Measurements from ENCODE around the gene SYNE1. TPM values are rescaled to one million over a fixed set of nuclear protein-coding genes. Genes with fewer than 3 reads are reported as not detected.

Gene SYNE1
- total RNA-seq, 6 experiments from 2014 or later, result 60.0 to 69.0 (median 66.9) TPM

- no peak for DNase-seq
- no peaks in the 10 kb centered on the region for H3K9me3 Mint-ChIP-seq
- H3K36me3 Mint-ChIP-seq (ENCODE audit: low read depth), result peaks cover 39% of the 10 kb centered on the region
- peaks cover 55% of the 10 kb centered on the region for H3K4me1 Mint-ChIP-seq (ENCODE audit: low read depth)
- H3K27ac Mint-ChIP-seq, result no peak overlapping the region; the same call in 1 of the 2 replicates
- H3K27me3 Mint-ChIP-seq (ENCODE audit: insufficient read depth), result no peaks in the 10 kb centered on the region
- TF ChIP-seq CTCF (IDR thresholded peaks at IDR 0.05), result no peak
- no peak overlapping the region for H3K4me3 Mint-ChIP-seq
Observed at GRCh38 chr6:152130441-152130840, 506.7 kb downstream of the SYNE1 start.

GRCh38 chr6:152129691-152130151 is 507.4 kb downstream of the SYNE1 start:
- no peak for DNase-seq
- no peak overlapping the region for H3K27ac Mint-ChIP-seq
- H3K4me1 Mint-ChIP-seq (ENCODE audit: low read depth), result peaks cover 55% of the 10 kb centered on the region
- H3K4me3 Mint-ChIP-seq, result peak overlapping the region; percentile 7; the same call in 1 of the 2 replicates
- no peaks in the 10 kb centered on the region for H3K27me3 Mint-ChIP-seq (ENCODE audit: insufficient read depth)
- no peak for TF ChIP-seq CTCF (IDR thresholded peaks at IDR 0.05)
- H3K36me3 Mint-ChIP-seq (ENCODE audit: low read depth), result peaks cover 36% of the 10 kb centered on the region
- H3K9me3 Mint-ChIP-seq, result no peaks in the 10 kb centered on the region

- Mint-ChIP-seq H3K27me3 (ENCODE audit: insufficient read depth) (no peaks in the 10 kb centered on the region), H3K9me3 (no peaks in the 10 kb centered on the region), H3K4me3 (peak overlapping the region; percentile 21; the same call in 1 of the 2 replicates), H3K4me1 (ENCODE audit: low read depth) (peaks cover 61% of the 10 kb centered on the region), H3K27ac (peak overlapping the region; percentile 75), H3K36me3 (ENCODE audit: low read depth) (peaks cover 36% of the 10 kb centered on the region)
- peak; percentile 36 for DNase-seq
- TF ChIP-seq CTCF (IDR thresholded peaks at IDR 0.05), result no peak
Observed at GRCh38 chr6:152127432-152128165, 509.6 kb downstream of the SYNE1 start.

GRCh38 chr6:152124429-152125074 is 512.6 kb downstream of the SYNE1 start:
- H3K4me1 Mint-ChIP-seq (ENCODE audit: low read depth), result peaks cover 51% of the 10 kb centered on the region
- no peak overlapping the region for H3K4me3 Mint-ChIP-seq
- H3K27ac Mint-ChIP-seq, result 0 out of 2 replicates have a peak overlapping the region, but pooled peaks have one; percentile 16
- DNase-seq, result peak; percentile 65
- no peaks in the 10 kb centered on the region for H3K9me3 Mint-ChIP-seq
- TF ChIP-seq CTCF (IDR thresholded peaks at IDR 0.05), result peak; percentile 92
- H3K27me3 Mint-ChIP-seq (ENCODE audit: insufficient read depth), result peaks cover 1% of the 10 kb centered on the region; the same call in 1 of the 2 replicates
- peaks cover 38% of the 10 kb centered on the region for H3K36me3 Mint-ChIP-seq (ENCODE audit: low read depth)

- Mint-ChIP-seq H3K9me3 (no peaks in the 10 kb centered on the region), H3K4me3 (no peak overlapping the region), H3K27me3 (ENCODE audit: insufficient read depth) (peaks cover 5% of the 10 kb centered on the region; the same call in 1 of the 2 replicates), H3K4me1 (ENCODE audit: low read depth) (peaks cover 39% of the 10 kb centered on the region), H3K36me3 (ENCODE audit: low read depth) (peaks cover 37% of the 10 kb centered on the region), H3K27ac (no peak overlapping the region)
- no peak for TF ChIP-seq CTCF (IDR thresholded peaks at IDR 0.05)
- no peak for DNase-seq
Observed at GRCh38 chr6:152123076-152123475, 514.1 kb downstream of the SYNE1 start.
